ENCODE measurements around the gene KIAA0513. TPM values are rescaled to one million over a fixed set of nuclear protein-coding genes. Genes with fewer than 3 reads are reported as not detected.

KIAA0513 gene
- total and polyA plus RNA-seq, 10 of the 15 experiments (the other 5 are each of a cell fraction or from before 2014, with no cell fraction given): 0.14 to 5.8 (median 2.0) TPM

- H3K9me3 ChIP-seq (replicated peaks; ENCODE audit: control insufficient read depth, insufficient read depth, low read length): no peaks in the 10 kb centered on the region
- POLR2A ChIA-PET: no interaction called here
- H2AFZ ChIP-seq (ENCODE audit: control insufficient read depth, low read depth, low read length): no peak overlapping the region
- BruUV-seq (replicated peaks): no TSS peak
- H3K9ac ChIP-seq (ENCODE audit: control insufficient read depth, insufficient read depth, low read length): no peak overlapping the region
- no peak overlapping the region for H3K27ac ChIP-seq (ENCODE audit: control insufficient read depth, insufficient read depth)
- intact Hi-C loops (cut with micrococcal nuclease; ENCODE audit: unreplicated experiment) (no loop called here), in situ Hi-C loops (cut with MboI) (no loop called here)
- no peaks in the 10 kb centered on the region for H3K79me2 ChIP-seq (ENCODE audit: control insufficient read depth, insufficient read depth, low read length)
- SMC1A ChIA-PET (ENCODE audit: uncharacterized antibody, unreplicated experiment): no interaction called here
- H3K4me3 ChIP-seq: no peak overlapping the region
- no peaks in the 10 kb centered on the region; a peak in 2 of 4 replicates for H3K27me3 ChIP-seq (replicated peaks in 1 of 2; ENCODE audit: control insufficient read depth in 2 of 2, insufficient read depth in 2 of 2, low read length in 1 of 2)
- WGBS (ENCODE audit: insufficient coverage, insufficient replicate concordance, low lambda C conversion rate, missing lambda C conversion rate): 40% methylated on average over 8 of the region's 8 CpGs
- no peaks in the 10 kb centered on the region for H4K20me1 ChIP-seq (ENCODE audit: control insufficient read depth, insufficient read depth)
- DNase-seq (ENCODE audit: low read depth, low spot score) (no peak), ATAC-seq (no peak), FAIRE-seq (no peak)
- H3K4me2 ChIP-seq (ENCODE audit: control insufficient read depth, insufficient read depth): no peak overlapping the region
- CTCF ChIA-PET: interaction anchor here (0.8 to 1.9 kb wide), 3 partner anchors 14 to 79 kb away, joined by 3 to 5 read pairs (median 3); partner anchors contain the start of gene ZDHHC7
- RAD21 ChIA-PET (ENCODE audit: unreplicated experiment): no interaction called here
- peaks cover 6% of the 10 kb centered on the region; the same call in 1 of the 2 replicates for H3K4me1 ChIP-seq (ENCODE audit: control insufficient read depth, insufficient read depth, low read length)
- no peaks in the 10 kb centered on the region; a peak in 2 of 4 replicates for H3K36me3 ChIP-seq (ENCODE audit: control insufficient read depth in 2 of 2, insufficient read depth in 2 of 2, low read length in 1 of 2)
- TF ChIP-seq HDGF (IDR thresholded peaks at IDR 0.05): no peak
- TF ChIP-seq MTA2 (IDR thresholded peaks at IDR 0.05; ENCODE audit: low read depth): no peak
- TF ChIP-seq CBFB (IDR thresholded peaks at IDR 0.05; ENCODE audit: low read depth): no peak
- TF ChIP-seq ZBED1 (IDR thresholded peaks at IDR 0.05; ENCODE audit: borderline replicate concordance): no peak
- TF ChIP-seq NBN (IDR thresholded peaks at IDR 0.05): no peak
- no peak for TF ChIP-seq DPF2 (IDR thresholded peaks at IDR 0.05)
- no peak for TF ChIP-seq CHD2 (IDR thresholded peaks at IDR 0.05; ENCODE audit: borderline replicate concordance, low read depth, low read length)
- TF ChIP-seq ASH2L (IDR thresholded peaks at IDR 0.05; ENCODE audit: borderline replicate concordance, low read depth): no peak
- no peak for TF ChIP-seq SREBF1 (IDR thresholded peaks at IDR 0.05; ENCODE audit: low read length)
- TF ChIP-seq TAF1 (IDR thresholded peaks at IDR 0.05; ENCODE audit: borderline replicate concordance, low read depth, low read length): no peak
- no peak for TF ChIP-seq SKIL (IDR thresholded peaks at IDR 0.05; ENCODE audit: low read depth, poor library complexity, severe bottlenecking)
- no peak for TF ChIP-seq E4F1 (IDR thresholded peaks at IDR 0.05; ENCODE audit: borderline replicate concordance, partially characterized antibody)
- TF ChIP-seq BCL3 (IDR thresholded peaks at IDR 0.05; ENCODE audit: borderline replicate concordance, insufficient read depth, low read depth, low read length, poor library complexity, severe bottlenecking): no peak
- TF ChIP-seq PBX3 (IDR thresholded peaks at IDR 0.05; ENCODE audit: insufficient replicate concordance, low read depth, low read length): no peak
Measured at GRCh38 chr16:85090873-85091521, 63.4 kb downstream of the KIAA0513 start.

Measured in GM12878 (cell line).